ENCODE data around the gene PARVA.

DNA sequence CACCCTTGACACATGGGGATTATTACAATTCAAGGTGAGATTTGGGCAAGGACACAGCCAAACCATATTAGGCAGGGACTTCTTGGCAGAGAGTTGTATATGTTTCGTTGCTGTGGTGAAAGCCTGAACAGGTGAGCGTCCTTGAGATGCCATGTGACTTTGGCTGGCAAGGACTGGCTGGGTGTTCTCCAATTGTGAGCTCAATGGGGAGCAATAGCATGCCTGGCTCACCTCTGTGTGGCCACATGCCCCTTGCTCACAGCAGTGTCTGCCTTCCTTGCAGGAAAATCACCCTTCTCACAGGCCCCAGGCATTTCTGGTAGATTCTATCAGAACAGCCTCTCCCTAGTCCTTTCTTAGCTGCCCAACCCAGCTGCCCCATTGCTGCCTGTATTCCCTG lies 105.5 kb downstream of the PARVA start:
- TF ChIP-seq, protein P1, sequence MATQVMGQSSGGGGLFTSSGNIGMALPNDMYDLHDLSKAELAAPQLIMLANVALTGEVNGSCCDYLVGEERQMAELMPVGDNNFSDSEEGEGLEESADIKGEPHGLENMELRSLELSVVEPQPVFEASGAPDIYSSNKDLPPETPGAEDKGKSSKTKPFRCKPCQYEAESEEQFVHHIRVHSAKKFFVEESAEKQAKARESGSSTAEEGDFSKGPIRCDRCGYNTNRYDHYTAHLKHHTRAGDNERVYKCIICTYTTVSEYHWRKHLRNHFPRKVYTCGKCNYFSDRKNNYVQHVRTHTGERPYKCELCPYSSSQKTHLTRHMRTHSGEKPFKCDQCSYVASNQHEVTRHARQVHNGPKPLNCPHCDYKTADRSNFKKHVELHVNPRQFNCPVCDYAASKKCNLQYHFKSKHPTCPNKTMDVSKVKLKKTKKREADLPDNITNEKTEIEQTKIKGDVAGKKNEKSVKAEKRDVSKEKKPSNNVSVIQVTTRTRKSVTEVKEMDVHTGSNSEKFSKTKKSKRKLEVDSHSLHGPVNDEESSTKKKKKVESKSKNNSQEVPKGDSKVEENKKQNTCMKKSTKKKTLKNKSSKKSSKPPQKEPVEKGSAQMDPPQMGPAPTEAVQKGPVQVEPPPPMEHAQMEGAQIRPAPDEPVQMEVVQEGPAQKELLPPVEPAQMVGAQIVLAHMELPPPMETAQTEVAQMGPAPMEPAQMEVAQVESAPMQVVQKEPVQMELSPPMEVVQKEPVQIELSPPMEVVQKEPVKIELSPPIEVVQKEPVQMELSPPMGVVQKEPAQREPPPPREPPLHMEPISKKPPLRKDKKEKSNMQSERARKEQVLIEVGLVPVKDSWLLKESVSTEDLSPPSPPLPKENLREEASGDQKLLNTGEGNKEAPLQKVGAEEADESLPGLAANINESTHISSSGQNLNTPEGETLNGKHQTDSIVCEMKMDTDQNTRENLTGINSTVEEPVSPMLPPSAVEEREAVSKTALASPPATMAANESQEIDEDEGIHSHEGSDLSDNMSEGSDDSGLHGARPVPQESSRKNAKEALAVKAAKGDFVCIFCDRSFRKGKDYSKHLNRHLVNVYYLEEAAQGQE (IDR thresholded peaks at IDR 0.05; ENCODE audit: insufficient read depth in 1 of 2, low read depth in 2 of 2, low read length in 2 of 2), result no peak
- TF ChIP-seq TAF1 (IDR thresholded peaks at IDR 0.05; ENCODE audit: borderline replicate concordance, insufficient read depth, low read length) (no peak), FOXP2 (optimal IDR thresholded peaks at IDR 0.05; ENCODE audit: borderline replicate concordance, extremely low read depth, extremely low read length, insufficient read depth) (no peak), POLR2AphosphoS5 (IDR thresholded peaks at IDR 0.05; ENCODE audit: low read depth, low read length) (no peak), SIN3A (IDR thresholded peaks at IDR 0.05; ENCODE audit: borderline replicate concordance, insufficient read depth, low read length) (no peak)
